ENCODE results near the gene MOB2.

DNA sequence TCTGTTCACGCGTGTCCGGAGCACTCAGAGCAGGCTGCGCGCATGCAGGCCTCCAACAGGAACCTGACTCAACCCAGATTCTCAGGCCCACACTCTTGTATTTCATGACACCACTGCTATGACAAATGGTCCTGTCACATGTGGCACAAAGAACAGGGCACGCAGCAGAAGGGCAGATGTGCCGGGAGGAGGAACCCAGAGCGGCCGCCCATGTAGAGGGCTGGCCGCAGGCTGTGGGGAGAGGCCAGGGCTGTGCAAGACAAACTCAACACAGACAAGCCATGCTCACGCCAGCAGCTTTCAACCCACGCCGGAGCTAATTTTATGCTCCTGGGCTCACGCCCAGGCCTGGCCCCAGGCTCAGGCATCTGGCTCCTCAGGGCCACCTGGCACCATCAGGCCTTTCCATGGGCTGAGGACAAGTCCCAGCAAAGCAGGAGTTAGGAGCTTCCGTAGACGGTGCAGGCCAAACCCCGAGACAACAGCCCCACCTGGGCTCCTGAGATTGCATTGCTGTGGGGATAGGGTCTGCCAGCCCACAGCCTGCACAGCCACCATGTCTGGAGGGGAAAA lies 45.5 kb upstream of the MOB2 start:
- TF ChIP-seq, protein P1, sequence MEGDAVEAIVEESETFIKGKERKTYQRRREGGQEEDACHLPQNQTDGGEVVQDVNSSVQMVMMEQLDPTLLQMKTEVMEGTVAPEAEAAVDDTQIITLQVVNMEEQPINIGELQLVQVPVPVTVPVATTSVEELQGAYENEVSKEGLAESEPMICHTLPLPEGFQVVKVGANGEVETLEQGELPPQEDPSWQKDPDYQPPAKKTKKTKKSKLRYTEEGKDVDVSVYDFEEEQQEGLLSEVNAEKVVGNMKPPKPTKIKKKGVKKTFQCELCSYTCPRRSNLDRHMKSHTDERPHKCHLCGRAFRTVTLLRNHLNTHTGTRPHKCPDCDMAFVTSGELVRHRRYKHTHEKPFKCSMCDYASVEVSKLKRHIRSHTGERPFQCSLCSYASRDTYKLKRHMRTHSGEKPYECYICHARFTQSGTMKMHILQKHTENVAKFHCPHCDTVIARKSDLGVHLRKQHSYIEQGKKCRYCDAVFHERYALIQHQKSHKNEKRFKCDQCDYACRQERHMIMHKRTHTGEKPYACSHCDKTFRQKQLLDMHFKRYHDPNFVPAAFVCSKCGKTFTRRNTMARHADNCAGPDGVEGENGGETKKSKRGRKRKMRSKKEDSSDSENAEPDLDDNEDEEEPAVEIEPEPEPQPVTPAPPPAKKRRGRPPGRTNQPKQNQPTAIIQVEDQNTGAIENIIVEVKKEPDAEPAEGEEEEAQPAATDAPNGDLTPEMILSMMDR (IDR thresholded peaks at IDR 0.05; ENCODE audit: insufficient read depth, low read length, poor library complexity, severe bottlenecking) = no peak
- TF ChIP-seq EZH2phosphoT487 (conservative IDR thresholded peaks at IDR 0.05; ENCODE audit: low read length) = no peak
